Panc1 (cell line): Measurements from ENCODE around the gene MAPKAP1.

Experiments used
- CTCF ChIP-seq: fragments of 450-650 bp; IDR thresholded peaks from 2 replicates; pipeline ENCODE4 v1.5.1; 2017; ENCODE audit warnings: mild to moderate bottlenecking
- POLR2AphosphoS5 ChIP-seq: IDR thresholded peaks from 2 replicates; pipeline ENCODE4 v1.6.1; 2012; ENCODE audit warnings: mild to moderate bottlenecking, low read depth, low read length, moderate library complexity
- REST ChIP-seq, 2 experiments: IDR thresholded peaks; 2 replicates each; pipeline ENCODE4 v1.6.1; 2011 to 2012; ENCODE audit warnings: low read depth in 2 of 2, control low read depth in 1 of 2, low read length in 1 of 2, mild to moderate bottlenecking in 1 of 2, moderate library complexity in 1 of 2; ENCODE audit not compliant: insufficient read depth in 1 of 2
- SIN3A ChIP-seq: IDR thresholded peaks from 2 replicates; pipeline ENCODE4 v1.6.1; 2012; ENCODE audit warnings: low read depth, mild to moderate bottlenecking, low read length, moderate library complexity, borderline replicate concordance; ENCODE audit not compliant: insufficient read depth

- TF ChIP-seq CTCF (no peak), REST (IDR thresholded peaks at IDR 0.05; ENCODE audit: insufficient read depth in 1 of 2, low read depth in 2 of 2, low read length in 1 of 2) (no peak), SIN3A (no peak), POLR2AphosphoS5 (no peak)
Measured at GRCh38 chr9:125656560-125656959, 50.4 kb downstream of the MAPKAP1 start.
